ENCODE results near the gene PKIG. TPM values are rescaled to one million over a fixed set of nuclear protein-coding genes. Genes with fewer than 3 reads are reported as not detected.

Gene PKIG
- total and polyA plus RNA-seq, 2 of the 8 experiments (the other 6 are each of a cell fraction or from before 2014, with no cell fraction given) = 26.7 to 34.3 TPM

GRCh38 chr20:44581515-44581914 is 864 bp upstream of the PKIG start (continued):
- TF ChIP-seq EP300 (IDR thresholded peaks at IDR 0.05; ENCODE audit: borderline replicate concordance in 1 of 2, low read depth in 2 of 2, low read length in 2 of 2) (no peak), E2F6 (IDR thresholded peaks at IDR 0.05) (no peak), PHF8 (conservative IDR thresholded peaks at IDR 0.05; ENCODE audit: low read depth, low read length) (no peak), SP1 (IDR thresholded peaks at IDR 0.05; ENCODE audit: low read depth, low read length) (no peak), SP2 (IDR thresholded peaks at IDR 0.05; ENCODE audit: low read length) (no peak), RXRA (IDR thresholded peaks at IDR 0.05; ENCODE audit: insufficient read depth, low read depth, low read length) (no peak), SRF (IDR thresholded peaks at IDR 0.05; ENCODE audit: low read depth, low read length) (no peak), KDM1A (IDR thresholded peaks at IDR 0.05; ENCODE audit: borderline replicate concordance, low read length) (no peak)
